Measurements from ENCODE around the gene POLR2E. TPM values are rescaled to one million over a fixed set of nuclear protein-coding genes. Genes with fewer than 3 reads are reported as not detected.
A peak's percentile ranks its signal among the peaks of the same experiment; 100 is the strongest.

The POLR2E gene
- total and polyA plus RNA-seq, 9 of the 15 experiments (the other 6 are each of a cell fraction or from before 2014, with no cell fraction given) = 3.4 to 413 (median 244) TPM

- TF ChIP-seq ZBTB49 (CRISPR knock-in tag; IDR thresholded peaks at IDR 0.05; ENCODE audit: borderline replicate concordance) (no peak), ZNF384 (IDR thresholded peaks at IDR 0.05; ENCODE audit: low read depth, low read length) (no peak)
Observed at GRCh38 chr19:1072371-1073015, 22.7 kb downstream of the POLR2E start (continued).

GRCh38 chr19:1070931-1071791 is 24.0 kb downstream of the POLR2E start:
- TF ChIP-seq, protein P1, sequence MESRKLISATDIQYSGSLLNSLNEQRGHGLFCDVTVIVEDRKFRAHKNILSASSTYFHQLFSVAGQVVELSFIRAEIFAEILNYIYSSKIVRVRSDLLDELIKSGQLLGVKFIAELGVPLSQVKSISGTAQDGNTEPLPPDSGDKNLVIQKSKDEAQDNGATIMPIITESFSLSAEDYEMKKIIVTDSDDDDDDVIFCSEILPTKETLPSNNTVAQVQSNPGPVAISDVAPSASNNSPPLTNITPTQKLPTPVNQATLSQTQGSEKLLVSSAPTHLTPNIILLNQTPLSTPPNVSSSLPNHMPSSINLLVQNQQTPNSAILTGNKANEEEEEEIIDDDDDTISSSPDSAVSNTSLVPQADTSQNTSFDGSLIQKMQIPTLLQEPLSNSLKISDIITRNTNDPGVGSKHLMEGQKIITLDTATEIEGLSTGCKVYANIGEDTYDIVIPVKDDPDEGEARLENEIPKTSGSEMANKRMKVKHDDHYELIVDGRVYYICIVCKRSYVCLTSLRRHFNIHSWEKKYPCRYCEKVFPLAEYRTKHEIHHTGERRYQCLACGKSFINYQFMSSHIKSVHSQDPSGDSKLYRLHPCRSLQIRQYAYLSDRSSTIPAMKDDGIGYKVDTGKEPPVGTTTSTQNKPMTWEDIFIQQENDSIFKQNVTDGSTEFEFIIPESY (CRISPR knock-in tag; IDR thresholded peaks at IDR 0.05) = 0 out of 2 replicates have a peak, but pooled peaks have one; percentile 79
- TF ChIP-seq ZBTB7A (IDR thresholded peaks at IDR 0.05; ENCODE audit: borderline replicate concordance, control insufficient read depth, low read depth, low read length) (0 out of 2 replicates have a peak, but pooled peaks have one; percentile 3), RFX7 (CRISPR knock-in tag; IDR thresholded peaks at IDR 0.05) (no peak)
- Histone ChIP-seq H3K9me1 (ENCODE audit: control insufficient read depth, insufficient read depth, low read length) (no peaks in the 10 kb centered on the region), H2AFZ (ENCODE audit: low read depth, low read length) (no peak overlapping the region), H3K9ac (ENCODE audit: insufficient read depth in 1 of 2, low read depth in 2 of 2, low read length in 2 of 2) (no peak overlapping the region), H3K4me1 (replicated peaks in 1 of 2; ENCODE audit: control insufficient read depth in 2 of 2, insufficient read depth in 2 of 2, low read length in 2 of 2) (peaks cover 38 to 81% of the 10 kb centered on the region in 2 experiments), H3K27me3 (ENCODE audit: control insufficient read depth in 2 of 2, insufficient read depth in 2 of 2, low read length in 2 of 2) (no peaks in the 10 kb centered on the region), H3K4me3 (no peak overlapping the region), H4K20me1 (replicated peaks; ENCODE audit: control insufficient read depth, insufficient read depth, low read length) (0 out of 2 replicates have a peak, but pooled peaks cover 3% of the 10 kb centered on the region), H3K36me3 (ENCODE audit: control insufficient read depth, insufficient read depth, low read length) (no peaks in the 10 kb centered on the region), H3K27ac (ENCODE audit: extremely low read depth, low read depth, low read length) (no peak overlapping the region), H3K79me2 (ENCODE audit: control insufficient read depth, insufficient read depth, low read length) (no peaks in the 10 kb centered on the region), H3K9me3 (replicated peaks; ENCODE audit: control insufficient read depth, insufficient read depth, low read depth, low read length) (no peaks in the 10 kb centered on the region), H3K4me2 (ENCODE audit: insufficient read depth, low read length) (no peak overlapping the region)
- POLR2A ChIA-PET = interaction anchor here (0.6 kb wide), 1 partner anchor 27 kb away, joined by 3 read pairs; no protein-coding TSS in a partner anchor
- FAIRE-seq (no peak), DNase-seq (ENCODE audit: extremely low read depth in 1 of 4, low spot score in 3 of 4) (no peak), ATAC-seq (no peak)
- BruUV-seq (replicated peaks) = no TSS peak
- intact Hi-C loops (cut with micrococcal nuclease) (no loop called here), in situ Hi-C loops (cut with MboI) (no loop called here)
- 91% methylated on average over 30 of the region's 99 CpGs for WGBS (ENCODE audit: insufficient coverage, low coverage, missing lambda C conversion rate)
- CTCF ChIA-PET (ENCODE audit: low intra/inter-chr PET ratio) = no interaction called here

Data from K562 (cell line).